Smooth muscle cell (in vitro differentiated cells): ENCODE results near the gene CRACR2A. TPM values are rescaled to one million over a fixed set of nuclear protein-coding genes. Genes with fewer than 3 reads are reported as not detected.

Experiments used
- DNase-seq: peaks from one replicate; lab custom pipeline; 2025; ENCODE audit not compliant: unreplicated experiment; lab: John Stamatoyannopoulos, UW
- H2AFZ ChIP-seq: fragments of 200-600 bp; sonication (generic); 2 replicates; pipeline ENCODE4 v1.6.0; 2016; ENCODE audit warnings: antibody characterized with exemption, low read depth, mild to moderate bottlenecking
- H3F3A ChIP-seq: fragments of 200-600 bp; sonication (generic); 2 replicates; pipeline ENCODE4 v1.6.0; 2017; ENCODE audit warnings: antibody characterized with exemption, low read depth
- H3K27ac ChIP-seq: fragments of 200-600 bp; sonication (generic); 2 replicates; pipeline ENCODE4 v1.5.1; 2016; ENCODE audit warnings: low read depth, mild to moderate bottlenecking
- H3K27me3 ChIP-seq: fragments of 200-600 bp; sonication (generic); 2 replicates; pipeline ENCODE4 v1.6.1; 2016; ENCODE audit warnings: low read depth, mild to moderate bottlenecking
- H3K36me3 ChIP-seq: fragments of 200-600 bp; sonication (generic); 2 replicates; pipeline ENCODE4 v1.5.1; 2016; ENCODE audit warnings: low read depth
- H3K4me1 ChIP-seq: fragments of 200-600 bp; sonication (generic); 2 replicates; pipeline ENCODE4 v1.5.1; 2016; ENCODE audit warnings: low read depth
- H3K4me2 ChIP-seq: fragments of 200-600 bp; sonication (generic); 2 replicates; pipeline ENCODE4 v1.6.0; 2016; ENCODE audit warnings: mild to moderate bottlenecking
- H3K4me3 ChIP-seq: fragments of 200-600 bp; sonication (generic); 2 replicates; pipeline ENCODE4 v1.5.1; 2016; ENCODE audit warnings: mild to moderate bottlenecking
- H3K79me2 ChIP-seq: fragments of 200-600 bp; sonication (generic); 2 replicates; pipeline ENCODE4 v1.6.0; 2016; ENCODE audit warnings: low read depth, mild to moderate bottlenecking
- H3K9ac ChIP-seq: fragments of 200-600 bp; sonication (generic); 2 replicates; pipeline ENCODE4 v1.6.0; 2016; ENCODE audit warnings: low read depth
- H3K9me3 ChIP-seq: fragments of 200-600 bp; sonication (generic); replicated peaks from 2 replicates; pipeline ENCODE4 v1.5.1; 2016; ENCODE audit warnings: low read depth
- H4K20me1 ChIP-seq: fragments of 200-600 bp; sonication (generic); 2 replicates; pipeline ENCODE4 v1.6.0; 2016; ENCODE audit warnings: low read depth
- WGBS: methylation state at CpG from one replicate; pipeline ENCODE4 v1.1.7; 2016; ENCODE audit warnings: low lambda C conversion rate; 5-methylcytosine and 5-hydroxymethylcytosine counted together
- polyA plus RNA-seq: library from polyadenylated mRNA; unstranded; fragments of >200 nt; fragmentation: Nextera tagmentation; extraction: Ambion mirVana; gene quantifications from 2 replicates; pipeline ENCODE4 v1.2.1, GENCODE V29; 2016
- total RNA-seq: library from RNA; depleted of rRNA; stranded (reverse); fragments of >200 nt; gene quantifications from 2 replicates; pipeline ENCODE4 v1.2.3, GENCODE V29; 2014
- TF ChIP-seq, protein P1 (sequence below): fragments of 200-600 bp; sonication (generic); IDR thresholded peaks from 2 replicates; pipeline ENCODE4 v1.5.1; 2017; ENCODE audit warnings: borderline replicate concordance, mild to moderate bottlenecking, antibody characterized with exemption; ENCODE audit not compliant: insufficient read depth, poor library complexity, severe bottlenecking

CRACR2A gene
- total and polyA plus RNA-seq, 2 experiments from 2014 or later = 0.99 to 1.3 TPM

DNA sequence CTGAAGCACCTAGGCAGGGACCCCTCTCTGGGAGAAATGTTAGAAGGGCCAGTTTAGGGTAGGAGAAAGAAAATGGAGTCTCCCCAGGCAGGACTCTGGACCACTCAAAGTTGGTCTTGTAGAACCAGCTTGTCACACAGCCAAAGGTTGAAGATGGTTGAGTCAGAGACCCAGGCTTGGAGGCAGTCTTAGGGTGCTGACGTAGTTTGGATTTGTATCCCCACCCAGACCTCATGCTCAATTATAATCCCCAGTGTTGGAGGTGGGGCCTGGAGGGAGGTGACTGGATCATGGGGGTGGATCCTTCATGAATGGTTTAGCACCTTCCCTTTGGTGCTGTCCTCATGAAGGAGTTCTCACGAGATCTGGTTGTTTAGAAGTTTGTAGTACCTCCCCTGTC is 121.2 kb downstream of the CRACR2A start:
- DNase-seq = no peak
- 90% methylated on average over 2 of the region's 2 CpGs for WGBS
- H3K4me1 ChIP-seq = no peaks in the 10 kb centered on the region
- H3K4me2 ChIP-seq = no peak overlapping the region
- H4K20me1 ChIP-seq = no peaks in the 10 kb centered on the region
- no peaks in the 10 kb centered on the region for H3K9me3 ChIP-seq
- H3K79me2 ChIP-seq = no peaks in the 10 kb centered on the region
- TF ChIP-seq, protein P1, sequence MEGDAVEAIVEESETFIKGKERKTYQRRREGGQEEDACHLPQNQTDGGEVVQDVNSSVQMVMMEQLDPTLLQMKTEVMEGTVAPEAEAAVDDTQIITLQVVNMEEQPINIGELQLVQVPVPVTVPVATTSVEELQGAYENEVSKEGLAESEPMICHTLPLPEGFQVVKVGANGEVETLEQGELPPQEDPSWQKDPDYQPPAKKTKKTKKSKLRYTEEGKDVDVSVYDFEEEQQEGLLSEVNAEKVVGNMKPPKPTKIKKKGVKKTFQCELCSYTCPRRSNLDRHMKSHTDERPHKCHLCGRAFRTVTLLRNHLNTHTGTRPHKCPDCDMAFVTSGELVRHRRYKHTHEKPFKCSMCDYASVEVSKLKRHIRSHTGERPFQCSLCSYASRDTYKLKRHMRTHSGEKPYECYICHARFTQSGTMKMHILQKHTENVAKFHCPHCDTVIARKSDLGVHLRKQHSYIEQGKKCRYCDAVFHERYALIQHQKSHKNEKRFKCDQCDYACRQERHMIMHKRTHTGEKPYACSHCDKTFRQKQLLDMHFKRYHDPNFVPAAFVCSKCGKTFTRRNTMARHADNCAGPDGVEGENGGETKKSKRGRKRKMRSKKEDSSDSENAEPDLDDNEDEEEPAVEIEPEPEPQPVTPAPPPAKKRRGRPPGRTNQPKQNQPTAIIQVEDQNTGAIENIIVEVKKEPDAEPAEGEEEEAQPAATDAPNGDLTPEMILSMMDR = no peak
- H3K36me3 ChIP-seq = no peaks in the 10 kb centered on the region
- H2AFZ ChIP-seq = no peak overlapping the region
- H3K27ac ChIP-seq = no peak overlapping the region
- no peak overlapping the region for H3K4me3 ChIP-seq
- no peak overlapping the region for H3K9ac ChIP-seq
- no peaks in the 10 kb centered on the region for H3K27me3 ChIP-seq
- H3F3A ChIP-seq = no peaks in the 10 kb centered on the region

- WGBS = 90% methylated on average over 7 of the region's 7 CpGs
- no peak overlapping the region for H3K4me3 ChIP-seq
- TF ChIP-seq, protein P1 = no peak
- no peak for DNase-seq
- no peaks in the 10 kb centered on the region for H3K9me3 ChIP-seq
- H2AFZ ChIP-seq = no peak overlapping the region
- no peaks in the 10 kb centered on the region for H3K79me2 ChIP-seq
- no peaks in the 10 kb centered on the region for H3K4me1 ChIP-seq
- H3K27me3 ChIP-seq = no peaks in the 10 kb centered on the region
- H3K27ac ChIP-seq = no peak overlapping the region
- H3K9ac ChIP-seq = no peak overlapping the region
- no peaks in the 10 kb centered on the region for H4K20me1 ChIP-seq
- no peaks in the 10 kb centered on the region for H3K36me3 ChIP-seq
- H3F3A ChIP-seq = no peaks in the 10 kb centered on the region
- H3K4me2 ChIP-seq = no peak overlapping the region
These were observed 121.7 kb downstream of the CRACR2A start for GRCh38 chr12:3631272-3631637.

- Histone ChIP-seq H3K4me2 (no peak overlapping the region), H3K9ac (no peak overlapping the region), H3K4me1 (no peaks in the 10 kb centered on the region), H3K27me3 (no peaks in the 10 kb centered on the region), H3K4me3 (no peak overlapping the region), H3K9me3 (no peaks in the 10 kb centered on the region), H2AFZ (no peak overlapping the region), H3K79me2 (no peaks in the 10 kb centered on the region), H3F3A (no peaks in the 10 kb centered on the region), H3K36me3 (no peaks in the 10 kb centered on the region), H4K20me1 (no peaks in the 10 kb centered on the region), H3K27ac (no peak overlapping the region)
- WGBS = 97% methylated on average over 8 of the region's 8 CpGs
- no peak for DNase-seq
- TF ChIP-seq, protein P1 = no peak
These were observed 122.2 kb downstream of the CRACR2A start for GRCh38 chr12:3630621-3631271.

DNA sequence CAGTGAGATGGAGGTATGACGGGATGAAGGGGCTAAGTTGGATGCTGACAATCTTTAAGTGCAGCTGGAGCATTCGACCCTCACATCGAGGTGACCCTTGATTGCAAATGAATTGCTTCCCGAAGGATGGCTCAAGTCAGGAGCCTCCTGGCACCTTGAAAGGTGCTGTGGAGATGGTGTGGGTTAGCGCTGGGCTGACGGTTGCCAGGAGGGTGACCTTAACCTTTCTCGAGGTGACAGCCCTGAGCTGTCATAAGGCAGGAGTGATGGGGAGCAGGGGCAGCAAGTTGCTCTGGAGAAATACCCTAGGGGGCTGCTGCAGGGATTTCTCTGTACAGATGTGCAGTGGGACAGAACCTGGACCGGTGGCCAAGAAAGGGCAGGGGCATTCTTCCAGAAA is 122.8 kb downstream of the CRACR2A start:
- H3K4me1 ChIP-seq = no peaks in the 10 kb centered on the region
- no peaks in the 10 kb centered on the region for H3K36me3 ChIP-seq
- H2AFZ ChIP-seq = no peak overlapping the region
- H3K27ac ChIP-seq = no peak overlapping the region
- H3F3A ChIP-seq = no peaks in the 10 kb centered on the region
- TF ChIP-seq, protein P1 = no peak
- no peaks in the 10 kb centered on the region for H3K27me3 ChIP-seq
- H3K9ac ChIP-seq = no peak overlapping the region
- H4K20me1 ChIP-seq = no peaks in the 10 kb centered on the region
- H3K4me2 ChIP-seq = no peak overlapping the region
- DNase-seq = no peak
- WGBS = 92% methylated on average over 8 of the region's 8 CpGs
- no peaks in the 10 kb centered on the region for H3K9me3 ChIP-seq
- no peak overlapping the region for H3K4me3 ChIP-seq
- H3K79me2 ChIP-seq = no peaks in the 10 kb centered on the region
